ENCODE data around the gene INPP4B. TPM values are rescaled to one million over a fixed set of nuclear protein-coding genes. Genes with fewer than 3 reads are reported as not detected.

The INPP4B gene
- total RNA-seq, 1 experiment from 2014 or later: 0.07 TPM

DNA sequence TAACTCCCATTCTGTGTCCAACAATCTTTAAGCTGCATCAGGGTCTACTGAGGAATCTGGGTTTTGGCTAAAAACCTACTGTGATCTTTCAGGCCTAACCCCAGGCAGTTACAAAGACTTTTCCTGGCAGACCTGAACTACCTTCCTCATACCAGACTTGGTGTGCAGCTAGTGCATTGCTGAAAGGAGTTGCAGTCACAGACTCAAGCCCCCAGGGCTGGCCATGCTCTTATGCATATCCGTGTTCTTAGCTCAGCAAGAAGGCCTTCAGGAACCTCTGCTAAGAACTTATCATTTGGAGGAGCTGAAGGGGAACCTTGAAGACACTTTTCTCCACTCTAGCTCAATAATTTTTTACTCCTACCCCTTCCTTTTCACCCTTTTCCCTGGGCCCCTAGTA is 147.5 kb downstream of the INPP4B start:
- Histone ChIP-seq H3K4me2 (ENCODE audit: insufficient read depth, insufficient read length, low read length) (no peak overlapping the region), H3K27ac (ENCODE audit: insufficient read length, low read depth, low read length) (no peak overlapping the region), H3K27me3 (ENCODE audit: insufficient read depth, low read length) (no peaks in the 10 kb centered on the region), H3K23me2 (ENCODE audit: insufficient read length, low read depth, low read length, poor library complexity, severe bottlenecking) (no peaks in the 10 kb centered on the region), H3K79me2 (ENCODE audit: insufficient read depth, low read length) (no peaks in the 10 kb centered on the region), H2BK12ac (ENCODE audit: insufficient read length, low read depth, low read length) (no peak overlapping the region), H4K20me1 (ENCODE audit: control insufficient read depth, insufficient read depth, insufficient read length) (no peaks in the 10 kb centered on the region), H3K79me1 (ENCODE audit: insufficient read depth, low read depth, low read length, poor library complexity, severe bottlenecking) (no peaks in the 10 kb centered on the region), H3K9me3 (ENCODE audit: control insufficient read depth, low read depth, low read length) (no peaks in the 10 kb centered on the region), H3K9ac (ENCODE audit: extremely low read depth, insufficient read length, low read length) (no peak overlapping the region), H3K4me1 (ENCODE audit: insufficient read depth, low read length) (no peaks in the 10 kb centered on the region), H3K56ac (ENCODE audit: insufficient read length, low read depth, low read length) (no peak overlapping the region), H3K18ac (ENCODE audit: insufficient read length, low read depth, low read length) (no peak overlapping the region), H3T11ph (ENCODE audit: low read length) (no peak overlapping the region), H2AFZ (ENCODE audit: low read length) (no peak overlapping the region), H2AK5ac (ENCODE audit: insufficient read length, low read length) (no peak overlapping the region), H3K14ac (ENCODE audit: insufficient read depth, low read length) (no peak overlapping the region), H2BK5ac (ENCODE audit: insufficient read length, low read length) (no peak overlapping the region), H3K23ac (ENCODE audit: insufficient read length, low read depth, low read length) (no peak overlapping the region), H3K4ac (ENCODE audit: low read depth, low read length) (no peak overlapping the region), H4K5ac (ENCODE audit: insufficient read length, low read depth, low read length) (no peak overlapping the region), H2BK20ac (ENCODE audit: low read depth, low read length, poor library complexity, severe bottlenecking) (no peak overlapping the region), H2BK15ac (ENCODE audit: low read depth, low read length) (no peak overlapping the region), H4K8ac (replicated peaks; ENCODE audit: insufficient read length, low read depth, low read length) (no peak overlapping the region), H4K91ac (ENCODE audit: insufficient read length, low read depth, low read length) (no peak overlapping the region), H2BK120ac (ENCODE audit: low read depth, low read length, poor library complexity, severe bottlenecking) (no peak overlapping the region)
- WGBS (ENCODE audit: extremely low coverage, insufficient read length, low lambda C conversion rate): no CpG with 5 or more reads among the region's 1 CpG
- Mint-ChIP-seq H3K9me3 (no peaks in the 10 kb centered on the region; a peak in 1 of 5 replicates), H3K4me1 (no peaks in the 10 kb centered on the region), H3K27me3 (ENCODE audit: low read depth) (no peaks in the 10 kb centered on the region), H3K36me3 (ENCODE audit: insufficient read depth in 1 of 3, low read depth in 3 of 3) (no peaks in the 10 kb centered on the region), H3K4me3 (no peak overlapping the region), H3K27ac (no peak overlapping the region)
- TF ChIP-seq, protein P1, sequence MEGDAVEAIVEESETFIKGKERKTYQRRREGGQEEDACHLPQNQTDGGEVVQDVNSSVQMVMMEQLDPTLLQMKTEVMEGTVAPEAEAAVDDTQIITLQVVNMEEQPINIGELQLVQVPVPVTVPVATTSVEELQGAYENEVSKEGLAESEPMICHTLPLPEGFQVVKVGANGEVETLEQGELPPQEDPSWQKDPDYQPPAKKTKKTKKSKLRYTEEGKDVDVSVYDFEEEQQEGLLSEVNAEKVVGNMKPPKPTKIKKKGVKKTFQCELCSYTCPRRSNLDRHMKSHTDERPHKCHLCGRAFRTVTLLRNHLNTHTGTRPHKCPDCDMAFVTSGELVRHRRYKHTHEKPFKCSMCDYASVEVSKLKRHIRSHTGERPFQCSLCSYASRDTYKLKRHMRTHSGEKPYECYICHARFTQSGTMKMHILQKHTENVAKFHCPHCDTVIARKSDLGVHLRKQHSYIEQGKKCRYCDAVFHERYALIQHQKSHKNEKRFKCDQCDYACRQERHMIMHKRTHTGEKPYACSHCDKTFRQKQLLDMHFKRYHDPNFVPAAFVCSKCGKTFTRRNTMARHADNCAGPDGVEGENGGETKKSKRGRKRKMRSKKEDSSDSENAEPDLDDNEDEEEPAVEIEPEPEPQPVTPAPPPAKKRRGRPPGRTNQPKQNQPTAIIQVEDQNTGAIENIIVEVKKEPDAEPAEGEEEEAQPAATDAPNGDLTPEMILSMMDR (conservative IDR thresholded peaks at IDR 0.05): no peak
- no peak for DNase-seq

Measured in H9 (cell line).